Stimulated activated CD4-positive, alpha-beta T cell treated with anti-CD3 and anti-CD28 coated beads, Interleukin-12 subunit alpha, Interleukin-12 subunit beta, amount 100 ng/mL, for 48 hours (primary cell): ENCODE results near the gene BEX3.
"Not testable (repeated sequence)": the region's sequence is repeated elsewhere in the genome, so short reads cannot be mapped to it uniquely, and the experiment has no call there.

ENCODE experiments used
- DNase-seq, 3 donors: peaks; one replicate each; pipeline ENCODE4 v3.0.0-alpha.2; 2020; ENCODE audit warnings: low read depth in 2 of 3, low spot score in 1 of 3

Gene BEX3

GRCh38 chrX:103378990-103379389 is 2.7 kb downstream of the BEX3 start:
- no peak for DNase-seq

DNA sequence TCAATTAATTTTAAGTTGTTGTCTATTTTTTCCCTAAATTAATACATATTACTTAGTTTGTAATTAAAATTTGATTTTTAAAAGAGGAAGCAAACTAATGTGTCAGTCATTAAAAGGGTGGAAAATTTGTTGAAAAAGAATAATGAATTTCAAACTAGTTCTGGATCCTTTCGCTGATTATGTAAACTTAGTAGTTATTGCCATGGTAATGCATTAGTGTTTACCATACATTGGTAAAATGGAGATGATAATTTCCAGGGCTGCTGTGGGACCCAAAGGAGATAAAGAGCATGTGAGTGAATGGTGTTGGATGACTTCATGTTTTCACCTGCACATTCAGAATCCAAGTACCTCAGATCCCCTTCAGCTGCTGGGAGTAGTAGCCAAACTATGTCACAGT is 6.5 kb downstream of the BEX3 start:
- no peak for DNase-seq

- no peak for DNase-seq
These were observed 8.3 kb downstream of the BEX3 start for GRCh38 chrX:103384672-103385071.

DNA sequence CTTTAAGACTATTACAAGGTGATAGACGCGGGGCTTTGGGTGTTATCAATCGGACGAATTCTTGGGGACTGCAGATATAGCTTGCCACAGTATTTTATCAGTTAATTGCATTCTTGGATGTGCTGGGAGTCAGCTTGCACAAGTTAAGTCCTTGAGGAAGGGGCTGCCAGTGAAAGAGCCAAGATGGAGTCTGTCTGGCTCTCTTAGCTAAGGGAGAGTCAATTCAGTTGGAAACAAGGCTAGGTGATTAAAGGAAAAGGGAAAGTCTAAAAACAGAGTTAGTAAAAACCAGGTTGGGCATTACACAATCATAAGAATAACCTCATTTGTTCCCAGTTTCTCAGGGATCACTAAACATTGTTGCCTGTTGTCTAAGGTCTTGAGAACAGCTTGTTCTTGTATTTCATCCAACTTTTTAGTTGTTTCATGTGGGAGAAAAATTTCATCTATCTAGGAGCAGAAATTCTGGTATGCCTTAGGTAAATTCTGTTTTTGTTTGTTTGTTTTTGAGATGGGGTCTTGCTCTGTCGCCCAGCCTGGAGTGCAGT is 9.0 kb downstream of the BEX3 start:
- not testable (repeated sequence) for DNase-seq

- no peak for DNase-seq
These were observed 10.0 kb downstream of the BEX3 start for GRCh38 chrX:103386332-103386731.

GRCh38 chrX:103393487-103393886 is 17.1 kb downstream of the BEX3 start:
- no peak for DNase-seq

- no peak for DNase-seq
These were observed 19.8 kb downstream of the BEX3 start for GRCh38 chrX:103396186-103396585.

DNA sequence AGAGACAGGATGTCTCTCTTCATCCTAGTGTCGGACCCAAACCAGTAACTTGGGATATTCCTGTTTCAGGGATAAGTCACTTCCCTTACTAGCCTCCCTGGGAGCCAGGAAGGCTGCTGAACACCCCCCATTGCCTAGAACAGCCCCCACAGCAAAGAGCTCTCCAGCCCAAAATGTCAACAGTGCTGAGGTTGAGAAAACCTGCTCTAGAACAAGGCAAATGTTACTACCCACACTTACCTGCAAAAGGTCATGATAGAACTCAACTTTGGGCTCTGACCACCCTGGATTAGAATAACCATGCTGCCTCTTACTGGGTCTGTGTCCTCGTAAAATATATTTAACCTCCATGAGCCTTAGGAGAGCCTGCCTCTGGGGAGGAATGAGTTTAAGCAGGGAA is 20.3 kb downstream of the BEX3 start:
- DNase-seq, result no peak

DNA sequence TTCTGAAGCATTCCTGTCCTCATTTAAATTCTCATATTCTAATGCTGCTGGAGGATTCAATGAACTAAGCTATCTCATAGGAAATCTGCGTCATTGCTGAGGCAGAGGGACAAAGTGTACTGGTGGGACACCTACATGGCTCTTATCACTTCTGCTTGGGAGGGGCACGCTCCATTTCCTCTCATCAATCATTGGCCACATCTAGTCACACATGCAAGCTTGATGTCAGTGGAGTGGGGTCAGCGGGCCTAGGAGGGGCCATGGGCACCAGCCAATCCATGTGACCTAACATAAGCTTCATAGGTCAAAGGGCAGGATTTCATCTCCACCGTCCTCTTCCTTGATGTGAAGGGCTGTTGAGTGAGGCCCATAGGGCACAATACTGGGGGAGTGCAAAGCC is 21.4 kb downstream of the BEX3 start:
- DNase-seq, result no peak

DNA sequence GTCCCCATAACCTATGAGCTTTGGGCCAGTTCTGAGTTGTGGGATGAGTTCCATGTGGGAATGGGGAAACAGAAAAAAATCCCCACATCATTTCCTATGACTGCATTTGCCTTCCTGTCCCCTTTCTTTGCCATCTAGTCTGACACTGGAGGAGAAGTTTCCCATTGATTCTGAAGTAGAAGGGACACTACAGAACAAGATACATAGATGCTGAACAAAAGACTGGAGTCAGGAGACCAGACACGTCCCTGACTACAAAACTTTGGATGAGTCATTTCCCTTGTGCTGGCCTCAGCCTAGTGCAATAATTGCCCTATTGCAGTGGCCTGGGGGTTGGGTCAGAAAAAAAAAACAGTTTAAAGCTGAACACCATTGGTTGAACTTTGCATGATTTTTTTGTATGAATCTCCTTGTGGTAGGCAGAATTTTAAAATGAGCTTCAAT is 22.1 kb downstream of the BEX3 start:
- DNase-seq, result no peak

- no peak for DNase-seq
These were observed 23.4 kb downstream of the BEX3 start for GRCh38 chrX:103399744-103400143.

GRCh38 chrX:103400931-103401330 is 24.6 kb downstream of the BEX3 start:
- no peak for DNase-seq

GRCh38 chrX:103404231-103405008 is 28.1 kb downstream of the BEX3 start:
- peak; percentile 29 to 40 (median 33) for DNase-seq

GRCh38 chrX:103405009-103405333 is 28.6 kb downstream of the BEX3 start:
- no peak for DNase-seq

- no peak for DNase-seq
These were observed 29.9 kb downstream of the BEX3 start for GRCh38 chrX:103406256-103406655.

DNA sequence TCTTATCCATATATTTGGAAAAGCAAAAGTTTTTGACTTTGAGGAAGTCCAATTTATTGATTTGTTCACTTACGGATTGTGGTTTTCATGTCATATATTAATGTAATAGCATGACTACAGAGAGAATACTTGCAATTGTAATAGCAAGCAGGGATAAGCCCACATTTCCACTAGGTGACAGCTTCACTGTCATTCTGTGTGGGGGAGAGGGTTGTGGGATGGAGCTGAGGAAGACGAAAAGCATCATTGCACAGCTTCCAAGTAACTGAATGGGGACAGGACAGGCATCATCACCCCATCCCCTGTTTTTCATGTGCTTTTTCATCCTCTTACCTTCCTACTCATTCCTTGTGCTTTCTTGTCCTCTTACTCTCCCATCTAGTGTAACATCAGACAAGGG is 31.4 kb downstream of the BEX3 start:
- no peak for DNase-seq

- not testable (repeated sequence) for DNase-seq
These were observed 35.4 kb downstream of the BEX3 start for GRCh38 chrX:103411721-103412120.

DNA sequence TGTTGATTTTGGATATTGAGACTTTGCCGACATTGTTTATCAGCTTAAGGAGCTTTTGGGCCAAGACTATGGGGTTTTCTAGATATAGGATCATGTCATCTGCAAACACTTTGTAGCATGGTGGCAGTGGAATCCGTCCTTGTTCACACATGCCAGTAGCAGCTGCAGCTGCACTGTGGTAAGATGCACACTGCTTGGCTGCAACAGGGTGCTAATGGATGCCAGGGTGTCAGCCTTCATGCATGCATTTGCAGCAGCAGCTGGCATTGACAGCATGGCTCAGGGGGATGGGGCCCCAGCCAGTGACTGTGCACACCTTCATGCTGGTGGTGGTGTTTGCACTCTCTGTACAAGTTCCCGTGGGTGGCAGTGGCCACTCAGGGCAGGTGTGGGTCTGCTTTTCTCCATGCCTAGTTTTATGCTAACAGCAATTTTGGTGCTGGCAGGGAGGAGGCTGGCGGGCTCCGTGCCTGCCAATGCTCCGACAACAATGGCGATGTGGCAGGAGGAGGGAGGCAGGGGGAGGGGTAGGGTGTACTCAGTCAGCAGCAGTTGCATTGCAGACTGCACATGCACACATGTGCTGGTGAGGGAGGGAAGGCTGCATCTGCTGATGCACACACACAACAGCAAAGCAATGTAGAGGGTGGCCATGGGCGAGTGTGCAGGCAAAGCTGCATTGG is 37.5 kb downstream of the BEX3 start:
- DNase-seq, result no peak

GRCh38 chrX:103414561-103414960 is 38.2 kb downstream of the BEX3 start:
- no peak for DNase-seq

DNA sequence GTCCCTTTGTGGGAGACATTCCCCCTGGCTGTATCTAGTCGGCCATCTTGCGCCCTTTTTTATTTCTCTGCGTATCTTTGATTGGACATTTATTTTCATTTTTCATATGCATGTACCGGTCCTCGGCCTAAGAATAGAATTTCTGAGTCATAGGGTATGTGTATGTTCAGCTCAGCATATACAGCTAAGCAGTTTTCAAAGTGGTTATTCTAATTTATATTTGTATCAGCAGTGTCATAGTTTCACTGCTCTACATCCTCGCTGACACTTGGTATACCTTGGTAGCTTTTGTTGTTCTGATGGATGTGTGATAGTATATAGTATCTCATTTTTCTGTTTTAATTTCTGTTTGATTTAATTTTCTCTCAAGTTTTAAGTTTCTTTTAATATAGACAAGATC is 38.7 kb downstream of the BEX3 start:
- DNase-seq, result no peak

DNA sequence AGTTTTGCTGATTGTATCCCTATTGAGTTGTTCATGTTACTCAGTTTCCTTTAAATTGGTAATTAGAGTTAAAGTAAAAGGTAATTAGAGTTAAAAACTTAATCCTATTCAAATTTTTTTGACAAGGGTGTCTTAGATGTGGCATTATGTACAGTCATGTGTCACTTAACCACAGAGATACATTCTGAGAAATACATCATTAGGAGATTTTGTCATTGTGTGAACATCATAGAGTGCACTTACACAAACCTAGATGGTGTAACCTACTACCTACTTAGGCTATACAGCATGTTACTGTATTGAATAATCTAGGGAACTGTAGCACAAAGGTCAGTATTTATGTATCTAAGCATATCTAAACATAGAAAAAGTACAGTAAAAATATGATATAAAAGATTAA is 39.2 kb downstream of the BEX3 start:
- no peak for DNase-seq

GRCh38 chrX:103417370-103417769 is 41.0 kb downstream of the BEX3 start:
- DNase-seq, result no peak

DNA sequence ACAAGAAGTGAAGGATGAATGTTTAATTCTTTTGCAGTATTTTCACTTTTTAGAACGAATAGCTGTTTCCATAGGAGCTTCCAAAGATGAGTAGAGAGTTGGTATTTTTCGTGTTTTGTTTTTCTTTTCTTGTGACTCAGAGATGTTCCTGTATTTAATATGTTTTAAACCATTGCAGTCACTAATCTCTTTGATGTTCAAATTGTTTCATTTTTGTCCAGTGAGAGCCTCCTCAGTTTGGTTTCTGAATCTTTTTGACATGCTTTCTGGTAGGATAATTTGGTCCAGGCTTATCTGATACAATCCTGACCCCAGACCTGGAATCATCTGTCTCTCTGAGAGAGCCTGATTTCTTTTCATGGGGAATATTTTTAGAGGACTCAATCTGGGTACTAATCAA is 41.6 kb downstream of the BEX3 start:
- DNase-seq, result no peak
